Erythroblast (primary cell): Measurements from ENCODE around the gene TRDMT1.
A peak's percentile ranks its signal among the peaks of the same experiment; 100 is the strongest.

Experiments
- DNase-seq, 2 experiments: peaks; one replicate each; lab custom pipeline; 2025; lab: John Stamatoyannopoulos, UW
- GATA1 ChIP-seq: IDR thresholded peaks from 2 replicates; pipeline ENCODE4 v1.6.1; 2011; ENCODE audit warnings: low read depth, mild to moderate bottlenecking, control low read depth, low read length, moderate library complexity
- POLR2A ChIP-seq: IDR thresholded peaks from 2 replicates; pipeline ENCODE4 v1.6.1; 2011; ENCODE audit warnings: mild to moderate bottlenecking, low read length

The TRDMT1 gene

GRCh38 chr10:17210361-17210760, 8.9 kb upstream of the TRDMT1 start:
- TF ChIP-seq GATA1, result no peak
- no peak for TF ChIP-seq POLR2A
- no peak for DNase-seq

GRCh38 chr10:17209881-17210280, 8.4 kb upstream of the TRDMT1 start:
- DNase-seq, result no peak
- TF ChIP-seq POLR2A (no peak), GATA1 (no peak)

GRCh38 chr10:17209302-17209701, 7.8 kb upstream of the TRDMT1 start:
- DNase-seq, result no peak
- TF ChIP-seq GATA1, result no peak
- no peak for TF ChIP-seq POLR2A

GRCh38 chr10:17208476-17208875, 7.0 kb upstream of the TRDMT1 start:
- no peak for TF ChIP-seq POLR2A
- TF ChIP-seq GATA1, result no peak
- peak in 1 of 2 experiments; percentile 50 for DNase-seq

- DNase-seq, result no peak
- TF ChIP-seq POLR2A, result no peak
- TF ChIP-seq GATA1, result no peak
These were observed 4.8 kb upstream of the TRDMT1 start for GRCh38 chr10:17206210-17206709.

- peak; percentile 22 to 75 for DNase-seq
- no peak for TF ChIP-seq POLR2A
- TF ChIP-seq GATA1, result no peak
These were observed 1.9 kb upstream of the TRDMT1 start for GRCh38 chr10:17203416-17203815.

- DNase-seq, result no peak
- TF ChIP-seq GATA1 (no peak), POLR2A (no peak)
These were observed 1.5 kb upstream of the TRDMT1 start for GRCh38 chr10:17202999-17203398.

GRCh38 chr10:17202506-17202905, 1.0 kb upstream of the TRDMT1 start:
- no peak for DNase-seq
- TF ChIP-seq GATA1 (no peak), POLR2A (no peak)

- TF ChIP-seq GATA1, result no peak
- TF ChIP-seq POLR2A, result no peak
- DNase-seq, result no peak
These were observed 283 bp upstream of the TRDMT1 start for GRCh38 chr10:17201794-17202116.

GRCh38 chr10:17200001-17200911, 1.2 kb downstream of the TRDMT1 start:
- TF ChIP-seq POLR2A, result no peak
- no peak for TF ChIP-seq GATA1
- DNase-seq, result no peak

GRCh38 chr10:17199351-17199804, 2.1 kb downstream of the TRDMT1 start:
- no peak for DNase-seq
- TF ChIP-seq GATA1 (no peak), POLR2A (no peak)

- peak in 1 of 2 experiments; percentile 53 for DNase-seq
- TF ChIP-seq GATA1 (no peak), POLR2A (no peak)
These were observed 4.9 kb downstream of the TRDMT1 start for GRCh38 chr10:17196573-17196972.

- TF ChIP-seq POLR2A (no peak), GATA1 (no peak)
- DNase-seq, result no peak
These were observed 5.4 kb downstream of the TRDMT1 start for GRCh38 chr10:17196045-17196444.

GRCh38 chr10:17195083-17195482, 6.4 kb downstream of the TRDMT1 start:
- TF ChIP-seq POLR2A (no peak), GATA1 (no peak)
- DNase-seq, result no peak
